Vagina (tissue), 2 donors: ENCODE results near the gene UTP11.

Experiments used
- CTCF ChIP-seq, 3 experiments: fragments of 450-650 bp in 2 of 3; fragments of 200-600 bp in 1 of 3; sonication (generic) in 1 of 3; IDR thresholded peaks; one replicate each; pipeline ENCODE4 v1.5.1; 2017 to 2019; ENCODE audit warnings: antibody characterized with exemption in 3 of 3, mild to moderate bottlenecking in 2 of 3, moderate library complexity in 2 of 3
- POLR2AphosphoS5 ChIP-seq, 2 donors: sonication (generic); formaldehyde crosslinking; IDR thresholded peaks; one replicate each; pipeline ENCODE4 v1.9.0; 2017; ENCODE audit warnings: antibody characterized with exemption in 2 of 2, mild to moderate bottlenecking in 2 of 2, low read depth in 1 of 2; ENCODE audit not compliant: insufficient read depth in 1 of 2

GRCh38 chr1:37978541-37978940 lies 34.0 kb upstream of the UTP11 start:
- no peak for TF ChIP-seq CTCF (IDR thresholded peaks at IDR 0.05)
- TF ChIP-seq POLR2AphosphoS5 (IDR thresholded peaks at IDR 0.05; ENCODE audit: insufficient read depth in 1 of 2, low read depth in 1 of 2) = no peak
